Neural crest cell (in vitro differentiated cells): ENCODE results near the gene TNPO3. TPM values are rescaled to one million over a fixed set of nuclear protein-coding genes. Genes with fewer than 3 reads are reported as not detected.
"Not testable (repeated sequence)": the region's sequence is repeated elsewhere in the genome, so short reads cannot be mapped to it uniquely, and the experiment has no call there.

Experiments
- DNase-seq: peaks from one replicate; pipeline ENCODE4 v3.0.0; 2021; ENCODE audit warnings: low read depth, mixed read lengths, low spot score
- H3K27ac Mint-ChIP-seq: one replicate; pipeline ENCODE4 v1.8.0; 2021; ENCODE audit warnings: mild to moderate bottlenecking, mixed read lengths; ENCODE audit not compliant: unreplicated experiment
- H3K27me3 Mint-ChIP-seq: 2 replicates; pipeline ENCODE4 v1.8.0; 2021; ENCODE audit warnings: low read depth, mild to moderate bottlenecking, mixed read lengths
- H3K36me3 Mint-ChIP-seq: 2 replicates; pipeline ENCODE4 v1.8.0; 2021; ENCODE audit warnings: low read depth, mild to moderate bottlenecking, mixed read lengths
- H3K4me1 Mint-ChIP-seq: 2 replicates; pipeline ENCODE4 v1.8.0; 2021; ENCODE audit warnings: mixed read lengths
- H3K4me3 Mint-ChIP-seq: one replicate; pipeline ENCODE4 v1.8.0; 2021; ENCODE audit warnings: mild to moderate bottlenecking, mixed read lengths
- H3K9me3 Mint-ChIP-seq: 2 replicates; pipeline ENCODE4 v1.8.0; 2021; ENCODE audit warnings: mixed read lengths
- total RNA-seq: library from RNA; stranded (reverse); gene quantifications from 2 replicates; pipeline ENCODE4 v1.2.1, GENCODE V29; 2021
- TF ChIP-seq, protein P1 (sequence below): fragments of 200-600 bp; sonication (generic); conservative IDR thresholded peaks from 2 replicates; pipeline ENCODE4 v1.5.0; 2021; ENCODE audit warnings: antibody characterized with exemption, mild to moderate bottlenecking

Gene TNPO3
- total RNA-seq, 1 donor from 2014 or later: 67.5 TPM

DNA sequence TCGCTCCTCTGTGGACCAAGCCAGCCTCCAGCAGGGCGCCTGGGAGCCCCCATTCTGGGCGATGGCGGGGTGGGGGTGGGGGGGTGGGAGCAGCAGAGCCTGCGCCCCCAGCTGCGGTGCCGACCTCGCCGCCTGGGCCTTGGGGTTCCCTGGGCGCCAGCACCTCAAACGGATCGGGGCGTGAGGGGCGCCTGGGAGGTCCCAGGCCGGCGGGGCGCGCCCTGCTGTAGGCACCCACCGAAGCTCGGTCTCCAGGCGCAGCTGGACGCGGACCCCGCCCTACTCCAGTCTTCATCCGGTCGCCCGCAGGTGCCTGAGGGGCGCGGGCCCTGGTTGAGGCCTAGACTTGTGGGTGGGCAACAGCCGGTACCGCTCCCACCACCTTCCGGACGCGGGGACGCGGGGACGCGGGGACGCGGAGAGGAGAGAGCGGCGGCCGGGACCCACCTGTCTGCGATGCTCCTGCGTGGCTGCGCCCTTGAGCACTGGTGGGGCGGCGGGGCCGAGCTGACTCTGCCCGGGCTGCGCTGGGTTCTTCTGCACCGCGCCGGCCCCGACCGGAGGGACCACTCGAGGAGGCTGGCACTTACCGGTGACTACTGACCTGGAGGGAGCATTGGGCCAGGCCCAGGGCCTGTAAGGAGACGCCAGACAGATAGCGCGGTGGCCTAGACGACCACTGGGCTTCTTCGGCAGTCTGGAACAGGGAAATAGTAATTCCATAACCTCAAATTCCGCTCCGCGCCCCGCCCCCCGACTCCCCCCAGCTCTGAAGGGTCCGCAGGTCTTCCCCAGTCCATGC is 138.9 kb downstream of the TNPO3 start:
- H3K27me3 Mint-ChIP-seq: peaks cover 41% of the 10 kb centered on the region
- no peak for DNase-seq
- H3K4me3 Mint-ChIP-seq: no peak overlapping the region
- peaks cover 10% of the 10 kb centered on the region for H3K4me1 Mint-ChIP-seq
- H3K27ac Mint-ChIP-seq: no peak overlapping the region
- H3K9me3 Mint-ChIP-seq: no peaks in the 10 kb centered on the region
- H3K36me3 Mint-ChIP-seq: no peaks in the 10 kb centered on the region
- TF ChIP-seq, protein P1, sequence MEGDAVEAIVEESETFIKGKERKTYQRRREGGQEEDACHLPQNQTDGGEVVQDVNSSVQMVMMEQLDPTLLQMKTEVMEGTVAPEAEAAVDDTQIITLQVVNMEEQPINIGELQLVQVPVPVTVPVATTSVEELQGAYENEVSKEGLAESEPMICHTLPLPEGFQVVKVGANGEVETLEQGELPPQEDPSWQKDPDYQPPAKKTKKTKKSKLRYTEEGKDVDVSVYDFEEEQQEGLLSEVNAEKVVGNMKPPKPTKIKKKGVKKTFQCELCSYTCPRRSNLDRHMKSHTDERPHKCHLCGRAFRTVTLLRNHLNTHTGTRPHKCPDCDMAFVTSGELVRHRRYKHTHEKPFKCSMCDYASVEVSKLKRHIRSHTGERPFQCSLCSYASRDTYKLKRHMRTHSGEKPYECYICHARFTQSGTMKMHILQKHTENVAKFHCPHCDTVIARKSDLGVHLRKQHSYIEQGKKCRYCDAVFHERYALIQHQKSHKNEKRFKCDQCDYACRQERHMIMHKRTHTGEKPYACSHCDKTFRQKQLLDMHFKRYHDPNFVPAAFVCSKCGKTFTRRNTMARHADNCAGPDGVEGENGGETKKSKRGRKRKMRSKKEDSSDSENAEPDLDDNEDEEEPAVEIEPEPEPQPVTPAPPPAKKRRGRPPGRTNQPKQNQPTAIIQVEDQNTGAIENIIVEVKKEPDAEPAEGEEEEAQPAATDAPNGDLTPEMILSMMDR: no peak

DNA sequence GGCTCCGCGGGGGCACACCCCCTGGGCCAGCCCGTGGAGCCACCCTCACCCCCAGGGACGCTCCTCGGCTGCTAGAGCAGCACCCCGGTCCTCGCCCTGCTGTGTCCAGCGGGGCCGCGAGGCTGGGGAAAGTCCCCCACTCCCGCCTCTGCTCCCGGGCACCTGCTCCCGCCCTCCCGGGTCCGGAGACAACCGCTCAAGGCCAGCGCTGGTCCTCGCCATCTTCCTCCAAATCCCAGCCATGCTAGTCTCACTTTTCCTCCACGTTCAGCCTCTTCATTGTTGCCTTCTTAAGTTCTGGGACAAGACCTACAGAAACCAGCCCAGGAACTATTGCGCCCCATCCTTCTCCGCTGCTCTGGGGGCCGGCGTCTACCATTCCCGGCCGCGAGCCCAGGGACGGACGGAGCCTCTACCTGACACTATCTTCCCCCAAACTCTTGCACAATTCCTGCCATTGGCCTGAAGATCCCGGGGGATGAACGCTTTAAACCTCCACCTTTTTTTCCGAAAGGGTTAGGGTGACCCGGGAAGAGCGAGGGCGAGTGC is 139.6 kb downstream of the TNPO3 start:
- H3K4me1 Mint-ChIP-seq: peaks cover 13% of the 10 kb centered on the region
- no peaks in the 10 kb centered on the region for H3K36me3 Mint-ChIP-seq
- H3K27ac Mint-ChIP-seq: peak overlapping the region; percentile 70
- TF ChIP-seq, protein P1: no peak
- no peak overlapping the region for H3K4me3 Mint-ChIP-seq
- no peaks in the 10 kb centered on the region for H3K9me3 Mint-ChIP-seq
- DNase-seq: no peak
- peaks cover 39% of the 10 kb centered on the region for H3K27me3 Mint-ChIP-seq

DNA sequence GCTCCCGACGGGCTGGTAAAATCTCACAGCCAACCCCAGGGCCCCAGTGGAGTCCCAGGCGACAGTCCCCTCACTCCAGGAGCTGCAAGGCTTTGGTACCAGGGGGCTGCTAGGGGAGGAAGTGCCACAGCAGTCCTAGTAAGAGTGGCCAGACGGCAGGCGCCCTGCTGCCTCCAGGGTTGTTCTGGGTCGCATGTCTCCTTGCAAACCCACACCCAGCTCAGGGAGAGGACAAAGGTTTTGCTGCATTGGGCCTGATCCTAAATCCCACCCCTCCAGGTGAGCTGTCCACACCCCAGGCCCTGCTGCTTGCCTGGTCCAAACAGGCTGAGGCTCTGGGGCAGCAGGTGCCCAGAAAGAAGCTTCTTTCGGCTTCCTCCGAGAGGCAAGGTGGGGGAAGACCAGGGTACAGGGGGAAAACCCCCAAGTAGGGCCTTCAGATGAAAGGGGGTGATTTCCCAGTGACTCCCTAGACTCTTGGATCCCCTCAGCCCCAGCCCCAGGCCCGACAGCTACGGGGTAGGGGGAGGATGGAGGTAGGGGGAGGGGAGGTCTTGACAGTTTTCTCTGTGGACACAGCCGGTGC is 140.3 kb downstream of the TNPO3 start:
- DNase-seq: no peak
- no peaks in the 10 kb centered on the region for H3K36me3 Mint-ChIP-seq
- TF ChIP-seq, protein P1: no peak
- peaks cover 37% of the 10 kb centered on the region for H3K27me3 Mint-ChIP-seq
- H3K27ac Mint-ChIP-seq: no peak overlapping the region
- H3K9me3 Mint-ChIP-seq: no peaks in the 10 kb centered on the region
- no peak overlapping the region for H3K4me3 Mint-ChIP-seq
- peaks cover 17% of the 10 kb centered on the region for H3K4me1 Mint-ChIP-seq

DNA sequence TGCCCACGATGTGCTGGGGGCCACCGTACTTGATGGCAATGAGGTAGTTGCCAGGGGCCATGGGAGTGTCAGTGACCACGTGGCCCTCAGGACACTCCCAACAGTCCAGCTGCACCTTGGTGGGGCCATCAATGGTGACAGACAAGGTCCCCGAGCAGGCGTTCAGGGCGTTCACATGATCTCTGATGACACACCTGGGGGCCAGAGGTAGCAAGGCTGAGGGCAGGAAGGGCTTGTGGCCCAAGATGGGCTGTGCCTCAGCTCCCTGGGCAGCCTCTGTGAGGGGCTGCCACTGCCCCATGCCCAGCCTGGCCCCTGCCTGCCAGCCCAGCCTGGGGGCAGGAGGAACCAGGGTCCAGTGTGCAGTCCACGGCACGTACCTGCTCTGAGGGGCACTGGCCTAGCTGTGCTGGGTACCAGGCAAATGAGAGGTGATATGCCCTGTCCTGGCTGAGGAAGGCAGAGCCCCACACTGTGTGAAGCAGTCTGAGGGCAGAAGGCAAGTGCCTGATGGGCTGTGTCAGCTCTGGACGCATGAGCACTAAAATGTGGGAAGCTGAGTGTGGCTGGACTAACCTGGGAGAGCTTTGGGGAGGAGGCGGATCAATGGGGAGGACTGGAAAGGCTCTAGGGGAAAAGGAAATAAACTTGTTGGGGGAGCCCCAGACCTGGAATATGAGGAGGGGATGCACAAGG is 140.9 kb downstream of the TNPO3 start:
- H3K4me3 Mint-ChIP-seq: no peak overlapping the region
- no peak overlapping the region for H3K27ac Mint-ChIP-seq
- DNase-seq: no peak
- peaks cover 24% of the 10 kb centered on the region for H3K4me1 Mint-ChIP-seq
- H3K27me3 Mint-ChIP-seq: peaks cover 37% of the 10 kb centered on the region
- no peaks in the 10 kb centered on the region for H3K9me3 Mint-ChIP-seq
- no peaks in the 10 kb centered on the region for H3K36me3 Mint-ChIP-seq
- TF ChIP-seq, protein P1: no peak

DNA sequence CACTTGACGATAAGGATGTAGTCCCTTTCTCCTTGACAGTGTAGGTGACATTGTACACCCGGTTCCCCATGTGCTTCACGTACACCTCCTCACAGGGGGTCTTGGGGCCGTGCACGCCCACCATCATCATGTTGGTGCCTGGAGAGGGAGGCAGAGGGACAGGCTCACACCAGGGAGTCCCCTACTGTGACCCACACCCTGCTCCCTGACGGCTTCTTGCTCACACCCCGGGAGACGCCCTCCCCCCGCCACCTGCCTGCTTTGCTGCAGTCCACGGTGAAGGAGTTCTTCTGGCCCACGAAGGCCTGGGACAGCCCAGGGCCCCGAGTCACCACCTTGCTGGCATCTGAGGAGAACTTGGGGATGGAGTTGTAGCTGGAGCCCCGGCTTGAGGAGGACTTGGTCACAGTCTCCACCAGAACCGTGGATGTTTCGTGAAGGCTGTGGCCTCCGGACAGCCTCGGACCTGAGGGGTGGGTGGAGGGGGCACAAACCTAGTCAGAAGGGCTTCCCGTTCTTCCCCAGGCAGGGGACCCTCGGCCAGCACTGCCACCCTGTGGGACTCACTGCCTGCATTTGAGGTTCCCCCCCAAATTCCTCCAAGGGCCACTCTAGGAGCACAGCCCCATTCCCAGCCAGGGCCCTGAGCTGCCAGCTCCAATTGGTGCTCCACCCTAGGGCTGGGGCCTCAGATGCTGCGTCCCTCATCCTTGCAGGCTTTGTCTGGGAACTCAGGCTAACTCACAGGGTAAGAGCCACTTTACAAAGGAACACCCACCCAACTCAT is 142.0 kb downstream of the TNPO3 start:
- H3K27me3 Mint-ChIP-seq: peaks cover 30% of the 10 kb centered on the region
- H3K4me1 Mint-ChIP-seq: peaks cover 26% of the 10 kb centered on the region
- DNase-seq: not testable (repeated sequence)

More for the DNA sequence above, 142.0 kb downstream of the TNPO3 start:
- not testable (repeated sequence) for H3K36me3 Mint-ChIP-seq, H3K27ac Mint-ChIP-seq, H3K9me3 Mint-ChIP-seq, H3K4me3 Mint-ChIP-seq
